DOHH2 (cell line): ENCODE measurements around the gene GCN1.

Source experiments
- EZH2phosphoT487 ChIP-seq: fragments of 200-600 bp; sonication (generic); IDR thresholded peaks from 2 replicates; pipeline ENCODE4 v1.6.1; 2017; ENCODE audit warnings: borderline replicate concordance, mild to moderate bottlenecking, antibody characterized with exemption, low read length, moderate library complexity, mixed read lengths
- TF ChIP-seq, protein P1 (sequence below): fragments of 200-600 bp; sonication (generic); IDR thresholded peaks from one replicate; pipeline ENCODE4 v1.5.1; 2014; ENCODE audit warnings: antibody characterized with exemption, mild to moderate bottlenecking, low read depth, low read length; ENCODE audit not compliant: poor library complexity, severe bottlenecking

DNA sequence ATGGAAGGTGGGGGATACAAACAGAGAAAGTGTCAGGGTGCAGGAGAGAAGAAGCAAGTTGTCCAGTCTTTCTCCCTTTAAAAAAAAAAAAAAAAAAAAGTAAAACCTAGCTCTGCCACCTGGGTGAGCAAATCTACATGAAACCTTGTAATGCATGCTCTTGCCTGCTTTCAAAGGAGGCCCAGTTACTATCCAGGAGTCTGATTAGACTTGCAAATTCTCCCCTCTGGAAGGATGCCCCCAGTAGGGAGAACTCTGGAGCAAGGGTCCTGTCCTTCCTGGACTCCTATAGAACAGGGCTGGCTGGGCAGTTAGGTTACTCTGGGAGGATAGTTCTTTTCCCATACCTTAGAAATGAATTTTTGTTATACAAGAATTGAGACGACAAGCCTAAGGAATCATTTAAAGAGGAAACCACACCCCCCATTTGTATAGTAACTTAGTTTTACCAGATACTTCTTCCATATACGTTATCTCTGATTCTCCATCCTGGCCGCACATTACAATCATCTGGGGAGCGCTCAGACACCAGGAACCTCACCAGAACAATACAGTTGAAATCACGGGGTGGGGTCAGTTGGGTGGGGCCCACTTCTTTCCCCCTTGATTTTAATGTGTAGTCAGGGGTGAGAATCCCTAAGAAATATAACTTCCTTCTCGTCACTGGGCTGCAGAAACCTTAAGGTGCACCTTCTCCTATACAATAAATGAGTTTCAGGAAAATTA is 108.4 kb downstream of the GCN1 start:
- TF ChIP-seq, protein P1, sequence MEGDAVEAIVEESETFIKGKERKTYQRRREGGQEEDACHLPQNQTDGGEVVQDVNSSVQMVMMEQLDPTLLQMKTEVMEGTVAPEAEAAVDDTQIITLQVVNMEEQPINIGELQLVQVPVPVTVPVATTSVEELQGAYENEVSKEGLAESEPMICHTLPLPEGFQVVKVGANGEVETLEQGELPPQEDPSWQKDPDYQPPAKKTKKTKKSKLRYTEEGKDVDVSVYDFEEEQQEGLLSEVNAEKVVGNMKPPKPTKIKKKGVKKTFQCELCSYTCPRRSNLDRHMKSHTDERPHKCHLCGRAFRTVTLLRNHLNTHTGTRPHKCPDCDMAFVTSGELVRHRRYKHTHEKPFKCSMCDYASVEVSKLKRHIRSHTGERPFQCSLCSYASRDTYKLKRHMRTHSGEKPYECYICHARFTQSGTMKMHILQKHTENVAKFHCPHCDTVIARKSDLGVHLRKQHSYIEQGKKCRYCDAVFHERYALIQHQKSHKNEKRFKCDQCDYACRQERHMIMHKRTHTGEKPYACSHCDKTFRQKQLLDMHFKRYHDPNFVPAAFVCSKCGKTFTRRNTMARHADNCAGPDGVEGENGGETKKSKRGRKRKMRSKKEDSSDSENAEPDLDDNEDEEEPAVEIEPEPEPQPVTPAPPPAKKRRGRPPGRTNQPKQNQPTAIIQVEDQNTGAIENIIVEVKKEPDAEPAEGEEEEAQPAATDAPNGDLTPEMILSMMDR: no peak
- TF ChIP-seq EZH2phosphoT487: no peak
